ENCODE data around the gene ZIC2.
"Not testable (repeated sequence)": the region's sequence is repeated elsewhere in the genome, so short reads cannot be mapped to it uniquely, and the experiment has no call there.

The ZIC2 gene

GRCh38 chr13:99981735-99982035 lies at the start of gene ZIC2:
TSS of gene ZIC2 (plus strand) at chr13:99981784. CDS start at chr13:99982065, 281 bp downstream.
- no peaks in the 10 kb centered on the region for H3K36me3 ChIP-seq (replicated peaks)
- peak in 1 of 2 experiments; percentile 68 for DNase-seq (ENCODE audit: low spot score in 2 of 2)
- peaks cover 13% of the 10 kb centered on the region for H3K4me1 ChIP-seq
- peak within 1 kb of the TSS; percentile 47 for H3K4me3 ChIP-seq
- H3K9me3 ChIP-seq: no peaks in the 10 kb centered on the region
- in situ Hi-C loops (cut with MboI; ENCODE audit: low sequenced_read_pairs): loop anchor here (10.0 kb wide), 1 partner anchor 253 kb away; no protein-coding TSS in a partner anchor
- peaks cover 24% of the 10 kb centered on the region for H3K27me3 ChIP-seq (ENCODE audit: low read depth)

- DNase-seq (ENCODE audit: low spot score in 2 of 2): no peak
- in situ Hi-C loops (cut with MboI; ENCODE audit: low sequenced_read_pairs): no loop called here
- Histone ChIP-seq H3K9me3 (no peaks in the 10 kb centered on the region), H3K27me3 (ENCODE audit: low read depth) (peaks cover 3% of the 10 kb centered on the region; the same call in 1 of the 2 replicates), H3K4me3 (no peak overlapping the region), H3K36me3 (replicated peaks) (no peaks in the 10 kb centered on the region), H3K4me1 (no peaks in the 10 kb centered on the region)
Observed at GRCh38 chr13:99932912-99933311, 48.7 kb upstream of the ZIC2 start.

- no peaks in the 10 kb centered on the region for H3K9me3 ChIP-seq
- in situ Hi-C loops (cut with MboI; ENCODE audit: low sequenced_read_pairs): no loop called here
- no peak overlapping the region for H3K4me3 ChIP-seq
- H3K4me1 ChIP-seq: no peaks in the 10 kb centered on the region
- peaks cover 3% of the 10 kb centered on the region; the same call in 1 of the 2 replicates for H3K27me3 ChIP-seq (ENCODE audit: low read depth)
- H3K36me3 ChIP-seq (replicated peaks): no peaks in the 10 kb centered on the region
- DNase-seq (ENCODE audit: low spot score in 2 of 2): no peak
Observed at GRCh38 chr13:99935772-99936171, 45.8 kb upstream of the ZIC2 start.

GRCh38 chr13:99938635-99939034 lies 42.9 kb upstream of the ZIC2 start:
- H3K4me3 ChIP-seq: no peak overlapping the region
- DNase-seq (ENCODE audit: low spot score in 2 of 2): no peak
- peaks cover 3% of the 10 kb centered on the region; the same call in 1 of the 2 replicates for H3K27me3 ChIP-seq (ENCODE audit: low read depth)
- in situ Hi-C loops (cut with MboI; ENCODE audit: low sequenced_read_pairs): no loop called here
- no peaks in the 10 kb centered on the region for H3K4me1 ChIP-seq
- H3K9me3 ChIP-seq: no peaks in the 10 kb centered on the region
- no peaks in the 10 kb centered on the region for H3K36me3 ChIP-seq (replicated peaks)

- H3K36me3 ChIP-seq (replicated peaks): no peaks in the 10 kb centered on the region
- no peaks in the 10 kb centered on the region for H3K4me1 ChIP-seq
- H3K4me3 ChIP-seq: no peak overlapping the region
- H3K9me3 ChIP-seq: no peaks in the 10 kb centered on the region
- DNase-seq (ENCODE audit: low spot score in 2 of 2): no peak
- in situ Hi-C loops (cut with MboI; ENCODE audit: low sequenced_read_pairs): no loop called here
- H3K27me3 ChIP-seq (ENCODE audit: low read depth): peaks cover 6% of the 10 kb centered on the region; the same call in 1 of the 2 replicates
Observed at GRCh38 chr13:99941086-99941485, 40.5 kb upstream of the ZIC2 start.

GRCh38 chr13:99941911-99942310 lies 39.7 kb upstream of the ZIC2 start:
- in situ Hi-C loops (cut with MboI; ENCODE audit: low sequenced_read_pairs): no loop called here
- H3K4me1 ChIP-seq: no peaks in the 10 kb centered on the region
- H3K27me3 ChIP-seq (ENCODE audit: low read depth): peaks cover 6% of the 10 kb centered on the region; the same call in 1 of the 2 replicates

GRCh38 chr13:99944102-99944501 lies 37.5 kb upstream of the ZIC2 start:
- no peaks in the 10 kb centered on the region for H3K36me3 ChIP-seq (replicated peaks)
- H3K4me3 ChIP-seq: no peak overlapping the region
- no peak for DNase-seq (ENCODE audit: low spot score in 2 of 2)
- peaks cover 3% of the 10 kb centered on the region; the same call in 1 of the 2 replicates for H3K27me3 ChIP-seq (ENCODE audit: low read depth)
- H3K9me3 ChIP-seq: no peaks in the 10 kb centered on the region
- H3K4me1 ChIP-seq: no peaks in the 10 kb centered on the region; the same call in 1 of the 2 replicates
- in situ Hi-C loops (cut with MboI; ENCODE audit: low sequenced_read_pairs): no loop called here

More at GRCh38 chr13:99941911-99942310, 39.7 kb upstream of the ZIC2 start:
- no peak overlapping the region for H3K4me3 ChIP-seq
- H3K9me3 ChIP-seq: no peaks in the 10 kb centered on the region
- H3K36me3 ChIP-seq (replicated peaks): no peaks in the 10 kb centered on the region
- DNase-seq (ENCODE audit: low spot score in 2 of 2): no peak

- peaks cover 3% of the 10 kb centered on the region for H3K4me1 ChIP-seq
- no peak for DNase-seq (ENCODE audit: low spot score in 2 of 2)
- H3K4me3 ChIP-seq: no peak overlapping the region
- peaks cover 3% of the 10 kb centered on the region; the same call in 1 of the 2 replicates for H3K27me3 ChIP-seq (ENCODE audit: low read depth)
- H3K9me3 ChIP-seq: no peaks in the 10 kb centered on the region
- H3K36me3 ChIP-seq (replicated peaks): no peaks in the 10 kb centered on the region
- in situ Hi-C loops (cut with MboI; ENCODE audit: low sequenced_read_pairs): no loop called here
Observed at GRCh38 chr13:99944606-99945005, 37.0 kb upstream of the ZIC2 start.

GRCh38 chr13:99945515-99945914 lies 36.1 kb upstream of the ZIC2 start:
- H3K4me3 ChIP-seq; in situ Hi-C loops (cut with MboI; ENCODE audit: low sequenced_read_pairs); H3K27me3 ChIP-seq (ENCODE audit: low read depth); H3K4me1 ChIP-seq; H3K9me3 ChIP-seq; DNase-seq (ENCODE audit: low spot score in 2 of 2); H3K36me3 ChIP-seq (replicated peaks): not testable (repeated sequence)

- no peak for DNase-seq (ENCODE audit: low spot score in 2 of 2)
- Histone ChIP-seq H3K4me3 (no peak overlapping the region), H3K27me3 (ENCODE audit: low read depth) (peaks cover 3% of the 10 kb centered on the region; the same call in 1 of the 2 replicates), H3K4me1 (peaks cover 8% of the 10 kb centered on the region), H3K36me3 (replicated peaks) (no peaks in the 10 kb centered on the region), H3K9me3 (no peaks in the 10 kb centered on the region)
- in situ Hi-C loops (cut with MboI; ENCODE audit: low sequenced_read_pairs): no loop called here
Observed at GRCh38 chr13:99947666-99948065, 33.9 kb upstream of the ZIC2 start.

GRCh38 chr13:99948411-99948810 lies 33.2 kb upstream of the ZIC2 start:
- H3K4me1 ChIP-seq: peaks cover 8% of the 10 kb centered on the region
- DNase-seq (ENCODE audit: low spot score in 2 of 2): no peak
- H3K4me3 ChIP-seq: no peak overlapping the region
- in situ Hi-C loops (cut with MboI; ENCODE audit: low sequenced_read_pairs): no loop called here
- H3K27me3 ChIP-seq (ENCODE audit: low read depth): peaks cover 3% of the 10 kb centered on the region; the same call in 1 of the 2 replicates
- H3K36me3 ChIP-seq (replicated peaks): no peaks in the 10 kb centered on the region
- no peaks in the 10 kb centered on the region for H3K9me3 ChIP-seq

GRCh38 chr13:99948907-99949678 lies 32.5 kb upstream of the ZIC2 start:
- Histone ChIP-seq H3K9me3 (no peaks in the 10 kb centered on the region), H3K27me3 (ENCODE audit: low read depth) (peaks cover 7% of the 10 kb centered on the region; the same call in 1 of the 2 replicates), H3K4me1 (peaks cover 8% of the 10 kb centered on the region), H3K4me3 (no peak overlapping the region), H3K36me3 (replicated peaks) (no peaks in the 10 kb centered on the region)
- in situ Hi-C loops (cut with MboI; ENCODE audit: low sequenced_read_pairs): no loop called here
- DNase-seq (ENCODE audit: low spot score in 2 of 2): no peak

- Histone ChIP-seq H3K27me3 (ENCODE audit: low read depth) (peaks cover 6% of the 10 kb centered on the region; the same call in 1 of the 2 replicates), H3K36me3 (replicated peaks) (no peaks in the 10 kb centered on the region), H3K9me3 (no peaks in the 10 kb centered on the region), H3K4me3 (no peak overlapping the region), H3K4me1 (peaks cover 8% of the 10 kb centered on the region)
- peak in 1 of 2 experiments; percentile 20 for DNase-seq (ENCODE audit: low spot score in 2 of 2)
- in situ Hi-C loops (cut with MboI; ENCODE audit: low sequenced_read_pairs): no loop called here
Observed at GRCh38 chr13:99949679-99950413, 31.7 kb upstream of the ZIC2 start.

- H3K27me3 ChIP-seq (ENCODE audit: low read depth); in situ Hi-C loops (cut with MboI; ENCODE audit: low sequenced_read_pairs); H3K9me3 ChIP-seq; H3K4me1 ChIP-seq; DNase-seq (ENCODE audit: low spot score in 2 of 2); H3K4me3 ChIP-seq; H3K36me3 ChIP-seq (replicated peaks): not testable (repeated sequence)
Observed at GRCh38 chr13:99951666-99952065, 29.9 kb upstream of the ZIC2 start.
